GM10266 (cell line): Measurements from ENCODE around the gene SASH1.

ENCODE experiments used
- DNase-seq: peaks from one replicate; pipeline ENCODE4 v3.0.0; 2012; ENCODE audit errors: extremely low spot score
- TF ChIP-seq, protein P1 (sequence below): IDR thresholded peaks from 2 replicates; pipeline ENCODE4 v1.5.1; 2012; ENCODE audit warnings: mild to moderate bottlenecking, low read depth; ENCODE audit not compliant: control insufficient read depth, insufficient read depth; ENCODE audit errors: missing control alignments

SASH1 gene

DNA sequence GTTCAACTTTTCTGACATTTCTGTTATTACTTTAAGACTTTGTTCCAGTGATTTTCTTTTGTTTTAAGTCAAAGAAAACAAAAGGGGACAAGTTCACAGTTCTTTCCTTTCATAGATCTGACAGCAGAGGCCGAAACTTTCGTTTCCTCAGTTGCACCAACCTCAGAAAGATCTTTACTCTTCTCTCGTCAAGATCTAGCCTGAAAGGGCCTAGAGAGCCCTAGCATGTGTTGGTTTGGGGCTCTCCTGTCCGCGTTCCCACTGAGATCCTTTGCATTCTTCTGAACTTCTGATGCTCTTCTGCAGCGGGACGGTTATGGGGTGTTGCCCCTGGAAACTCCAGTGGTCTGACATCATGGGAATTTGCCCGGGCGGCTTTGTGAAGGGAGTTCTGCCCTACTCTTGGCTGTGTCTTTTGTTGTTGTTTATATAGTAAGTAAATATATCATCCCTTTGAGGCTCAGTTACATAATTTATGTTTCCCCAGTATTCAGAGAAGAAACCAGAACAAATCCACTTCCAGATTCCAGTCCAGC is 129.1 kb downstream of the SASH1 start:
- DNase-seq, result no peak
- TF ChIP-seq, protein P1, sequence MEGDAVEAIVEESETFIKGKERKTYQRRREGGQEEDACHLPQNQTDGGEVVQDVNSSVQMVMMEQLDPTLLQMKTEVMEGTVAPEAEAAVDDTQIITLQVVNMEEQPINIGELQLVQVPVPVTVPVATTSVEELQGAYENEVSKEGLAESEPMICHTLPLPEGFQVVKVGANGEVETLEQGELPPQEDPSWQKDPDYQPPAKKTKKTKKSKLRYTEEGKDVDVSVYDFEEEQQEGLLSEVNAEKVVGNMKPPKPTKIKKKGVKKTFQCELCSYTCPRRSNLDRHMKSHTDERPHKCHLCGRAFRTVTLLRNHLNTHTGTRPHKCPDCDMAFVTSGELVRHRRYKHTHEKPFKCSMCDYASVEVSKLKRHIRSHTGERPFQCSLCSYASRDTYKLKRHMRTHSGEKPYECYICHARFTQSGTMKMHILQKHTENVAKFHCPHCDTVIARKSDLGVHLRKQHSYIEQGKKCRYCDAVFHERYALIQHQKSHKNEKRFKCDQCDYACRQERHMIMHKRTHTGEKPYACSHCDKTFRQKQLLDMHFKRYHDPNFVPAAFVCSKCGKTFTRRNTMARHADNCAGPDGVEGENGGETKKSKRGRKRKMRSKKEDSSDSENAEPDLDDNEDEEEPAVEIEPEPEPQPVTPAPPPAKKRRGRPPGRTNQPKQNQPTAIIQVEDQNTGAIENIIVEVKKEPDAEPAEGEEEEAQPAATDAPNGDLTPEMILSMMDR, result no peak

DNA sequence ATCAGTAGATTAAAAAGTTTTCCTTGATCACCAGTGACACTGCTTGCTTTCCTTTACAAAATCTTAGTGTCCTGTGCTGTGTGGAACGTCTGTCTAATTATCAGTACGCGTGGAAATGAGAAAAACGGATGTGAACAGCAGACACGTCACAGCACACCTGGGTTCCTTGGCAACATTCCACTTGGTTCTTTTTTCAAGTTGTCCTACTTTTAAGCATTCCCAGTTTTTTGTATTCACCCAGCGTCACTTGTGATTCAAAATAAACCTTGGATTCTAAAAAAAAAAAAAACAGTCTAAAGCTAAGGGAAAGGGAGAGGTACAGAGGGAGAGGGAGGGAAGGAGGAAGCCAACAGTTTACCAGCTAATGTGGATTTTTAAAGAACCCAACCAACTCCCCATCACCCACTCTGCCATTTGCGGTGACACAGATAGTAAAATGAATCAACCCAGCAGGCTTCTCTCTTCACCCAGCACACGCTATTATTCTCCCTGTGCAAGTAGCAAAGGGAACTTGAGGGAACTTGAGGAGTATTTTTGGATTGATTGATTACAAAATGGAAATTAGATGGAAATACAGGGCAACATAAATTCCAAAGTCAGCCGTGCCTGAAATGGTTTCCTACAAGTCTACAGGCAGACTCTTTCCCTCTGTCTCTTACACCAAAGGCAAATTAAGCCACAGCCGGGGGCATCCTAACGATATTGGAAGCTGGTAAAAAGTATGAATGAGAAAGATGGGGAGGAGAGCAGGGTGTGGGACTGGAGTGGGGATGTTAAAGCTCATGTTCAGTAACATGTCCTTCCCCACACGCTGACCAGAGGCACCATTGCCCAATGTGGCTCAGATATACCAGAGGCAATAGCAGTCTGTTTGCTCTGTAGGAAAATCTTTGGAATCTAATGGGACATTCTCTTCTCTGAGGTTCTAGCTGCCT is 129.8 kb downstream of the SASH1 start:
- TF ChIP-seq, protein P1, result no peak
- DNase-seq, result no peak

DNA sequence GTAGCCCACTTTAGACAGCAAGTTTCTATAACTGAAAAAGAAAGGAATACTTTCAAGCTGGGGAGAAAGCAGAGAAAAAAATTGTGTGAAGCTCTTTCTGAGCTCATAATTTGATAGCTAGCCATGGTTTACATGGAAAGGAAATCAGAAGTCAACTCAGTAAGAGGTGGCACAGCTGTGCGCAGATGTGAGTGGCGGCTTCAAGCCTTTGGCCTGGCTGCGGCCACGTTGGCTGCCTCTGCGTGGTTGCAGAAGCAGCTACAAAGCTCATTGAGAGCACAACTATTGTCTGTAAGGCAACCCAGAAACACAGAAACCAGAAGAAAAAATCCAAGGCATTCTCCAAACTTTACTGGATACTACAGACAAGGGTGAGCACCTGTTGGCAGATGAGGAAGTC is 136.9 kb downstream of the SASH1 start:
- no peak for DNase-seq
- TF ChIP-seq, protein P1, result no peak

DNA sequence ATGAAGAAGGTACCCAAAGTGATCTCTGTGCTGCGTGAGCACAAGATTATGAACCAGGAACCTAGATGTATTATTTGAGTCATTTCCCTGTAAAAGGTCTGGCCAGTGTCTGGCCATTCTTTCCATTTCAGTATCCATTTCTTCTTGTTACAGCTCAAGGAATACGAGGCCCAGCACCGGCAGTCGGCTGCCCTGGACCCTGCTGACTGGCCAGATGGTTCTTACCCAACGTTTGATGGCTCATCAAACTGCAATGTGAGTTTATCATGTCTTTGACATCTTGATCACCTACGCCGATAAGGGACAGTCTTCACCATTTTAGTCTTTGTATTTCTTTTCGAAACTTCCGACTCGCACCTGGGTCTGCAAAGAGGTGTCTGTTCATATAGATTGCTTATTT is 144.8 kb downstream of the SASH1 start:
- TF ChIP-seq, protein P1, result no peak
- DNase-seq, result no peak

DNA sequence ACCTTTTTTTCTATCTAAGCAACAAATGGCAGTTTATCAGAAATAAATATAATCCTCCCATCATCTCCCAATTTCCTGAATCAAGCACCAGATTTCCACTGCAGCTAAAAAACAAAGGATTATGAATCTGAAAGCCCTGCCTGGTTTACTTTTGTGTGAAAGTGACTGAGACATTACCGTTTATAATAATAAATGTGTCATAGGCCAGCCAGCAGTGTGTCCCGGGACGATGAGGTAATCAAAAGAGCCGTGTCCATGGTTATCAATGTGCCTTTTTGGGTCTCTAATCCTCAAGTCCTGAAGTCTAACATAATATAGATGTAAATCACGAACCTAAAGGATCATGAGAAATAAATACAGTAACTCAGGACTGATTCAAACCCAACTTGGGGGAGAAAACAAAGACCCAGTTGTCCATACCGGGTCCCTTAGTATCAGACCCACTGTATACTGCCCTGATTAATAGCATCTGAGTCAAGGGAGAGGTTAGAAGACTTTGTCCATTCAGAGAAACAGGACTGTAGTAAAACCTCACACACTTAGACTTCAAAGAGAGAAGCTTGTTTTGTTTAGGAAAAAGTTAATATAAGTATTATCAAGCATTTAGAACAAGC is 149.1 kb downstream of the SASH1 start:
- DNase-seq, result no peak
- TF ChIP-seq, protein P1, result no peak

DNA sequence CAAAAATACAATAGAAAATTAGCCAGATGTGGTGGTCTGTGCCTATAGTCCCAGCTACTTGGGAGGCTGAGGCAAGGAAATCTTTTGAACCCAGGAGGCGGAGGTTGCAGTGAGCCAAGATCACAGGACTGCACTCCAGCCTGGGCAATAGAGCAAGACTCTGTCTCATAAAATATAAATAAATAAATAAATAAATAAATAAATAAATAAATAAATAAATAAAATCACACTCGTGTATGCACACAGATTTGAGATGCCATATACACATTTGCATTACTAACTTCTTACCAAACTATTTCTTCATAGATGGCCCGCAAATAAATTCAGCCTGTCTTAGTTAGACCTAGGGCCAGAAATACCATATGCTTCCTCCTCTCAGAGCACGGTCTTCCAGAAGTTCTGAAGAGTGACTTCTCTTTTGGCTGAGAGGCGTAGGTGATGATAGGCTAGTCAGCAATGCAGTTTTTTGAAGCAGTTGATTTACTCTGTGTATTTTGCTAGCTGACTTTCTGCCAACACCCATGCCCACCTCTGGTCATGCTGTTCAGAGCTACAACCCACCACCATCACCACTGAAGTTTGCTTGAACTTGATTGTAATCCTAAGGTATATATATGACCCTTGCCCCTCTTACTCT is 150.1 kb downstream of the SASH1 start:
- DNase-seq, result no peak
- TF ChIP-seq, protein P1, result no peak
